GM19351 (cell line): Measurements from ENCODE around the gene FLT3.
"Not testable (repeated sequence)": the region's sequence is repeated elsewhere in the genome, so short reads cannot be mapped to it uniquely, and the experiment has no call there.

Experiments
- ATAC-seq: cut with Tn5 transposase; IDR thresholded peaks from one replicate; pipeline ENCODE4 v1.9.1; 2021; ENCODE audit warnings: mild to moderate bottlenecking, moderate library complexity; ENCODE audit not compliant: unreplicated experiment

FLT3 gene

DNA sequence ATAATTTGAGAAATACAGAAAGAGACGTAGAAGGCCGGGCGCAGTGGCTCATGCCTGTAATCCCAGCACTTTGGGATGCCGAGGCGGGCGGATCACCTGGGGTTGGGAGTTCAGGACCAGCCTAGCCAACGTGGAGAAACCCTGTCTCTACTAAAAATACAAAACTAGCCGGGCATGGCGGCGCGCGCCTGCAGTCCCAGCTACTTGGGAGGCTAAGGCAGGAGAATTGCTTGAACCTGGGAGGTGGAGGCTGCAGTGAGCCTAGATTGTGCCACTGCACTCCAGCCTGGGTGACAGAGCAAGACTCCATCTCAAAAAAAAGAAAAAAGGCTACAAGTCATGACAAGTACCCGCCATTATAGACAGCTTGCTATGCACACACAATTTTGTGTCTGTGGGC is 95.4 kb downstream of the FLT3 start:
- not testable (repeated sequence) for ATAC-seq

DNA sequence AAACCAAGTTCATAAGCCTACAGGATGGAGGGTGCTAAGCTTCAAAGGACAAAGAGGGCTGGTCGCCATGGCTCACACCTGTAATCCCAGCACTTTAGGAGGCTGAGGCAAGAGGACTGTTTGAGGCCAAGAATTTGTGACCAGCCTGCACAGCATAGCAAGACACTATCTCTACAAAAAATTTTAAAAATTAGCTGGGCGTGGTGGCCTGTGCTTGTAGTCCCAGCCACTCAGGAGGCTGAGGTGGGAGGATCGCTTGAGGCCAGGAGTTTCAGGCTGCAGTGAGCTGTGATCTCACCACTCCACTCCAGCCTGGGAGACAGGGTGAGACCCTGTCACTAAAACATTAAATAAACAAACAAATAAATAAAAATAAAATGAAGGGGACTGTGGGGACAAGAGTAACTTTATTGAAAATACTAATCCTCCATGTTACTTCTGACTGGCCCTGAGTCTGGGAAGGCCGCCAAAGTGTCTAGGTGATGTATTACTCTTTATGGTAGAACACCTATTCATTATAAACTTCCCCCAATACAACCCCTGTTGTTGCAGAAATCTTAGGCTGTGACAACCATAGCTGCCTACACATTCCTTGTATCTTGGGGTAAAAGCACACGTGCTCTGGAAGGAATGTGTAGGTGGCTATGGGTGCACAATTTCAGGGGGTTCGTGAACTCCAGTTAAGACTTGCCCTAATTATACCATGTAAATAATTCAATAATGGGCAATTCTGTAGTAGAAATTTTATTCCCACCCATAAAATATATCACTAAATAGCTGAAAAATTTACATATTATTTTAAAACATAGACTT is 97.3 kb downstream of the FLT3 start:
- ATAC-seq = no peak

DNA sequence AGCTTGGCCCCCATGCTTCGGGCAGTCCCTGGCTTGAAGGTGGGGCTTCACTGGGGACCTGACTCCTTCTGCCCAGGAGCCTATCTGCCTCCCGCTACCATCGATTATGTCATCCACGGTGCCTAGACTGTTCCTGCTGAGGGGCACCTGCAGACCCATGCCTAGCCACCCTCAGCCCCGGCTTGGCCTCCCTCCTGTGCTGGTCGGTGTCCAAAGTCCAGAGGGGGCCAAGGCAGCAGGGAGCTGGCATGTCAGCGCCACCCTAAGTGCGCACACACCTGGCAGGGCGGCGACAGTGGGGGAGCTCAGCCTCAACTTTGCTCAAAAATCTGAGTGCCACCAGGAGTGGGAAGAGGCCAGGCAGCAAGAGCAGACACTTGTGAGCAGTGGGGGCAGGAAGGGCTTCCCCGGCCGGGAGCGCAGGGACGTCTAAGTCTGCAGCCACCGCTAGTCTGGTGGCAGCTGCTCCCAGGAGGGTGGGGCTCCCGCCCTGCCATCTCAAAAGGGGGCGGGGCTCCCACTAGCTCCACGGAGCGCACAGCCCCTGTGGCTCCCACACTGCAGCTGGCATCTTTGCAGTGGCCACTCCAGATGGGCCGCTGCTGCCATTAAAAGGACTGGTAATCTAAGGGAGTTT is 98.4 kb downstream of the FLT3 start:
- no peak for ATAC-seq

DNA sequence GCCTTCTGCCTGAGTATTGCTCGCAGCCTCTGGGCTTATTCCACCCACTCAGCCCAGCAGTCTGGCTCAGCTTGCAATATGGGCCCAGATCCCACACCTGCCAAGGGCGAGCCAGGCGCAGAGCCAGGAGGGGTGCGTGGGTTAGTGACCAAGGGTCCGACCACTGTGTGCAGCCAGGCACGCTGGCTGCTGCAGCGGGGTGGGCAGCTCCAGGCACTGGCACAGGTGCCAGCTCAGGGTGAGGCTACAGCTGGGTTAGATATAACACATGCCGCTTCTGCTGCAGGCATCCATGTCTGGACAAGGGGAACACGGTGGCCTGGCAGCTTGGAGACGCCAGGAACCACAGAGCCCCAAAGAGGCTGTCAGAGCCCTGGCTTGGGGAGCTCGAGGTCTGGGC is 99.3 kb downstream of the FLT3 start:
- no peak for ATAC-seq

DNA sequence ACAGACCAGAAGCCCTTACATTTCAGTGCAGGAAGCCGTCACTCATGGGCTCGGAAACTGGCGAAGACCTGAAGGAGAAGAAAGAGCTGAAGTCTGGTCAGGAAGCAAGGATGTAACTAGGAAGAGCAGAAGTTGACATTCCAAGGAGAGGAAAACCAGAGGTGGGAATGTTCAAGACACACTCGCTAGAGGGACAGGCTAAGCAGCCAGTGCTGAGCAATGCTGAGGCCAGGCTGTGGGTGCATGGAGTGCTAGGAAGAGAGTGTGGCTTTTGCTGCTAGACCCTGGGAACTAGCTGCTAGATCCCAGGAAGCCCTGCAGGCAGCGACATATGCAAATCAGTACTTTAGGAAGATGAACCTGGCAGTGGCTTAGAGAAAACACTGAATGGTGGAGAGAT is 99.8 kb downstream of the FLT3 start:
- ATAC-seq = no peak

DNA sequence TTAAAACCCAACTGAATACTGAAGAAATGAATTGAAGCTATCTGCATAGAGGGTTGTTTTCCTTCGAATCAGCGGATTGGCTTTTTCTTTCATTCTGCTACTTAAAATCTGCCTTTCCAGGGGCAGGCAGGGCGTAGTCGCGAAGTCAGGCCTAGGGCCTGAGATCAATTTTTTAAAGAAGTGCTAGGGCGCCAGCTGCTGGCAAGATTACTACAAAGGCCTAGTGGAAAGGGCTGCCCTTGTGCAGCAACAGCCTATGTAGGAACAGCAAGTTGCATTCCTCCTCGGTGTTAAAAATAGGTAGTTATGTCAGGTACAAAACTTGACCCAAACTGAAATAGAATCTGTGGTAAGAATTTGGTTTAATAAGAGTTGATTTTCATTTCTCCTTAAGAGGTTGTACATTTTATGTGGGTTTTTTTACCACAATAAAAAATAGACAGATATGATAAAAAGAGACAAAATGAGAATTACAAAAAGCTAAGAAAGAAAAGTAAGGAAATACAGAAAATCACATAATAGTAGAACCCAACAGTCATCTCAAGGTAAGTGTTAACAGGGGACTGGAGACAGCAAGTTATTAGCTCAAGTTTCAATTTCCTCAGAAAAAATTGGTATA is 102.4 kb downstream of the FLT3 start:
- no peak for ATAC-seq

DNA sequence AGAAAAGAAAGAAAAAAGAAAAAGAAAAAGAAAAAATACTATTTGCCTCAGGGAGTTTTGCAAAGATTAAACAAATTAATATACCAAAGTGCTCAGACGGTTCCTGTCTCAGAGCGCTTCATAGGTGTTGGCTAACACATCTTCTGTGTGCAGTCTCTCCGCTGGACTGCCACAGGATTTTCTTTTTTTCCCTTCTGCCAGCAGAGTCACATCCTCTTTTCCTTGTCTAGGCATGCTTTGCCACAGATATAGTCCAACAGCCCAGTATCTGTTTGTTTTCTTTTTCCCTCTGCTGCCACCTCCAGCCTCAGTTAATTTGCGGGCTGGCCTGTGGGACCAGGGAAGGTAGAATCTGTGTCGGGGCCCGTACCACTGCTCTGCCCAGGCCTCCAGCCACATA is 108.5 kb downstream of the FLT3 start:
- ATAC-seq = no peak

DNA sequence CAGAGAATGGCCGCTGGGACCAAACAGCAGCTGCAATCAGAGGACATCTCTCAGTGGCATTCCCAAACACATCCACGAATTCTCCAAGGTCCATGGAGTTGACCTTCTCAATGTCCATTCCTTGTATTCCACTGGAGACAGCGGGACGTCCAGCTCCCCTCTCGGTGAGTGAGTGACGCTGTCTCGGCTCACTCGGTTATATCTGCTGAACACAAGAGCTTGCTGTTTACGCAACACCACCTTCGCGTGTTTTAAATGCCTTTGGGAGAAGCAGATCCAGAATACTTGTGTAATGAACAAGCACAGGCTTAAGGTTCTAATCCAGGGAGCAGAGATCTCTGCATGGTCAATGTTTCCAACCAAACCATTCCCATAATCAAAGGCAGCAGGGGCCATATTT is 111.9 kb downstream of the FLT3 start, which contains the start of gene URAD:
Gene URAD (minus strand): TSS at position 174 of the 400 bp plus-strand sequence. CDS start 56 bp downstream, at position 118.
- ATAC-seq = no peak

DNA sequence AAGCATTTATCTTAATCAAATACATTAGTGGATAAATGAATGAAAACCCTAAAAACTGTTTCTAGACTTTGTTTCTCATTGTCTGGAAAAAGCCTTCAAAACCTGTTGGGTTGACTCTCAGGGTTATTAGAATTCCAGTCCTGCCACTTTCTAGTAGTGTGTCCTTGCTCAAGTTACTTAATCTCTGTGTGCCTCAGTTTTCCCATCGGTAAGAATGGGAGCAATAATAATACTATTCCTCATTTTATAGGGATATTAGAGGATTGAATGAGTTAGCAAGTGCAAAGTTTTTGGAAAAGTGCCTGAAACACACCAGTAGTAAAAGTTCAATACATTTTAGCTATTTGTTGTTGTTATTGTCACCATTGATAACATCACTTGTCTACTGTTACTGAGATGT is 114.8 kb downstream of the FLT3 start:
- no peak for ATAC-seq

DNA sequence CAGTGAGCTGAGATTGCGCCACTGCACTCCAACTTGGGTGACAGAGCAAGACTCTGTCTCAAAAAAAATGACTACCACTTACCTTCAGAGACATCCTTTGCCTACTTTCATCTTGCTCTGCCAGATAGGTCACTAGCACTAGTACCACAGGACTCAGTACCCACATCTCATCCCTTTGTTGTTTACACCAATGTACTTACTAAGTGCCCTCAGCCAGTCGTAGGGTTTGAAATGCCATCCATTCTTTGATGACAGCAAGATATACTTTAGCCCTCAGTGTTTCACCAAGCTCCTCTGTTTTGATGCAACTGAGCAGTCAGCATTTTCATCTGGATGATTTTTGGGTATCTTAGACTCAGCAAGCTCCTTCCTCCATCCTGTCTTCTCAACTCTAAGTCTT is 118.0 kb downstream of the FLT3 start:
- ATAC-seq = no peak

DNA sequence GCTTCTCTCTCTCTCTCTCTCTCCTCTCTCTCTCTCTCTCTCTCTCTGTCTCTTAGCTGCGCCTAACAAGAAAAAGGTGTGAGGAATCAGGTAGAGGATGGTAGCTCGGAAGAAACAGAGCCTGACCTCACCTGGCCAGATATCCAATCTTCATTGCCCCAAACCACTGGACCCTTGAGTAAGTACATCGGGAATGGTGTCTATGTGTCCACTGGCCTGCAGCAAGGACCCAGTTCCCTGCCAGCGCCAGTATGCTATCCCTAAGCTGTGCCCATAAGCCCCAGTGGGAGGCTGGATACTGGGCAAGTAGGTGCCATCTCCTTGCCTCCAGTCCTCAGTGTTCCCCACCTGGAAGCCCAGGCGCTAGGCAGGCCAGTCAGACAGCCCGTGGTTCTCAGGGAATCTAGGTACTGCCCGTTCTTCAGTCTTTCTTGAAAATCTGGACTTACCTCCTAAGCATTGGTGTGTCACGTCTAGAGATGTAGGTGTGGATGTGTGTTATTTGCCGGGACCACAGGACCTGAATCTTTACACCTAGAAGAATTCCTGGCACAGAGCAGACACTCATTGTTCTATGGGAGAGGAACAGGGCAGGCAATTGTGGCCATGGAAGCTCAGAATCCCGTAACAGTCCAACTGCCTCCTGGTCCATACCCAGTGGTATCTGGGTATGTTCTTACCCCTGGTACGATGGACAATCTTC is 119.2 kb downstream of the FLT3 start:
- ATAC-seq = no peak

DNA sequence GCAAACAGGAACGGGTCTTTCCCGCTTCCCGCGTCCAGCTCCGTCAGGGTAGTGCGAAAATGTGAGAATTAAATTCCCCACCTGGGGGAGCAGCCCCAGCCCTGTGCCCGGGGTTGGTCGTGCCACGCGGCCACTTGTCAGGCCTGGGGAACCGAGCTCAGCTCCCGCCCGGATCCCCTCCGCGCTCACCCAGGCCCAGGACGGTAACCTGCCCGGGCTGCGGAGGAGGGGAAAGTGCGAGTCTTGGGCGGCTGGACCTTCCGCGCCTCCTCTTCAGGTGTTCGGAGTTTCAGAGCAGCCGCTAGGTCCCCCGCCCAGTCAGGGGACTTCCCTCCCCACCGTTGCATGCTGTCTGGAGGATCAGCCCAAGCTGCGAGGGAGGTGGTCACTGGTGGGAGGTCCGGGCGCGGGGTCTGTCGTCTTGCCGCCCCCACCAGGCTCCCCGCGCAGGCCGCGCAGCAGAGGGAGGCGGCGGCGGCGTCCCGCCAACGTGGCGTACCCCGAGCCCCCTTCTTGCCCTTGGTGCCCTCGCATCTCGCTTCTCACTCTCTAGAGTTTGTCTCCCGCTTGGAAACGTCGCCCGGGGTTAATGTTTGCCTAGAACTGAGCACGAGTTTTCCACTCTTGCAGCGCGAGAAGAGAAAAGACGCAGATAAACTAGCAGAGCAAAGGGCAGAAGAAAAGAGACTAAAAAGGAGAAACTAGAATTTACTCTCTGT is 119.9 kb downstream of the FLT3 start:
- no peak for ATAC-seq

DNA sequence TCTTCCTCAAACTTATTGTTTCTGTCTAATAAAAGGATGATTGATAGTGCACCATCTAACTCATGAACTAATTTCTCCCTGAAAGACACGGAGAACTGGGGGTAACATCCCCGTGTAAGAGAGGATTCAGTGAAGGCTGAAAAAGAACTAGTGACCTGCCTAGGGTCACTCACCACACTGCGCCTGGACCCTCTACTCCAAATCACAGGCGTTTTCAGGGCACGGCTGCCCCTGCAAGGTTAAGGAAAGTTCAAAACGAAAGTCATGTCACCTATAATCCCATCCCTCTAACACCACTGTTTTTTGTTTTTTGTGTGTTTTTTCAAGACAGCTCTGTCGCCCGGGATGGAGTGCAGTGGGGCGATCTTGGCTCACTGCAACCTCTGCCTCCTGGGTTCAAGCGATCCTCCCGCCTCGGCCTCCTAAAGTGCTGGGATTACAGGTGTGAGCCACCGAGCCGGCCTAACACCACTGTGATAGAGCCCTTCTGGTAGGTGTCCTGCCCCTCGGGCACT is 120.6 kb downstream of the FLT3 start:
- no peak for ATAC-seq

DNA sequence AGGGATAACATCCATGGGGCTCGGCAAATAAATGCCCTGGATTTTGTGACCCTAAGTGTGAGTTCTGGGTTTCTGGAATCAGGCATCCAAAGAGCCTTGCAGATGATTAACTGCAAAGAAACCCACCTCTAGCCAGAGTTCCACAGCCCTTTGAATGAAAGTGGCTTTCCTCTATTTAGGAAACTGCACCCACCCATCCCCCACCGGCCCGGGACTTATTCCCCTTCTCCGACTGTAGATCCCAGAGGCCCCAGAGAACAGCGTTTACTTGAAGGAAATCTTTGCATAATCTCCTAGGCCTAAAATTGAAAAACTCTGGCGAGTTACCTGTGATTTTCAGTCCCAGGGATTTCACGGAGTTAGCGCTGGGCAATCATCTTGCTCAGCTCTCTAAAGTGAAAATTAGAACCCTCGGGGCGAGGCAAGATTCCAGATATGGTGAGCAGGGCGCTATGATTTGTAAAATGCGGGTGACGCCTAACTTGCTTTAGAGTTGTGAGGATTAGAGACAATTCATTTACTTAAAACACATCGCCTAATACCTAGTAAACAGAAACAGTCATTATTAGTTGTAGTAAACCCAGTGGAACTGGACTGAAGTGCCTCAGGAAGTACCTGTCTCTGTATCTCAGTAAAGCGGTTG is 121.3 kb downstream of the FLT3 start:
- ATAC-seq = no peak

DNA sequence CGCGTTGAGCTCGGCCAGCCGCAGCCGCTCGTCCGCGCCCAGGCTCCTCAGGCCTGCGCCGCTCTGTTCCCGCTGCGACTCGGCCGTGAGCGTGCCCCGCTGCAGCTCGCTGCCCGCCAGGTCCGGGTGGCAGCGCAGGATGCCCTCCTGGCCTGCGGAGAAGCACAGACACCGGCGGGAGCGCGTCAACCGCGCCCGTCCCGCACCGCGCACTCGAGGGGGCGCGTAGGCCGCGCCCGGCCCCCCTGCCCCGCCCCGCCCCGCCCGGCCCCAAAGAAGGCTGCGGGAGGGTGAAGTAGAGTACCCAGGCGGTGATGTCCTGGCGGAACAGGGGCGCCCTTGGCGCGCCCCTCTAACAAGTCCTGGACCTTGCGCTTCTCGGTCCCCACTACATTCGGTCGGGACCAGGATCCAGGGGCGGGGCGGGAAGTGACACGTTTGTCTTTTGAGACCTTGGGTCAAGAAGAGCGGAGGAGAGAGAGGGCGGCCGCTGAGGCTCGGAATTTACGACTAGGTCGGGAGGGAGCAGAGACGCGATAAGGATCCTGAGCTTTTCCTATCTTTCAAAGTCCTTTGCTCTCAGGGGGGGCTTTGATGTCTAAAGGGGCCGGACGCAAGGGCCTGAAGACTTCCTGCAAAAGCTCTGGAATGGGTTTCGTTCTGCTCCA is 121.9 kb downstream of the FLT3 start:
- ATAC-seq = no peak

DNA sequence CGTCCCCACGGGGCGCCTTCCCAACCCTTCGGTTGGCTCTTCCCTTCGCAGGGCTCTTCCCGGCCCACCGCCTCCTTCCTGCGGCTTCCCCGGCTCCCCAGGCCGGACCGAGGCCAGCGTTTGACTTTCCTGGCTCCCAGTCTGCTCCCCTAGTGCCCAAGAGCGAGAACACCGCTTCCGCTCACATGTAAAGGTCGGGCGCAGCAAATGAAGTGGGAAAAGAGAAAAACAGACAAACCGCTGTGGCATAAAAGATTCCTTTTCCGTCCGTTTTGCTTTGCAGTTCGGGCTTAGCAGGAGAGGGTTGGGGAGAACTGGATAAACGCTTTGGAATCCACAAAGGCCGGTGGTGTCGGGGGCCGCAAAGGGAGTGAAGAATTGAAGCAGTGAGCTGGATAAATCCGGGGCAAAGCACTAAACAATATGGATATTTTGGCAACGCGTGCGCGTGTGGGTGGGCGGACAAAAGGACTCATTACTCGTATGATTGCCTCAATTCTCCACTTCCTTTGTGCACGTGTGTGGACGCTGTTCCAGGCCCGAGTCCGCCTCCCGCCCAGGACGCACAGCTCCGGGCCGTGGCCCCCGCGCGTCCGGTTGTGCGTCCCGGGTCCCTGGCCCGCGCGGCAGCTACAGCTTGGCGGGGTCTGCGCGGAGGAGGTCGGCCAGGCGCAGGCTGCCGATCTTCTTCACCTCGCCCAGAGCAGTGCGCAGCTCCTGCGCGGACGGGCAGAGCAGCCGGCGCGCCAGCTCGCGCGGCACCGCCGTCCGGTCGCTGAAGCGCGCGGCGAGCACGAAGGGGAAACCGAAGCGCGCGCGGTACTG is 122.7 kb downstream of the FLT3 start:
- no peak for ATAC-seq

DNA sequence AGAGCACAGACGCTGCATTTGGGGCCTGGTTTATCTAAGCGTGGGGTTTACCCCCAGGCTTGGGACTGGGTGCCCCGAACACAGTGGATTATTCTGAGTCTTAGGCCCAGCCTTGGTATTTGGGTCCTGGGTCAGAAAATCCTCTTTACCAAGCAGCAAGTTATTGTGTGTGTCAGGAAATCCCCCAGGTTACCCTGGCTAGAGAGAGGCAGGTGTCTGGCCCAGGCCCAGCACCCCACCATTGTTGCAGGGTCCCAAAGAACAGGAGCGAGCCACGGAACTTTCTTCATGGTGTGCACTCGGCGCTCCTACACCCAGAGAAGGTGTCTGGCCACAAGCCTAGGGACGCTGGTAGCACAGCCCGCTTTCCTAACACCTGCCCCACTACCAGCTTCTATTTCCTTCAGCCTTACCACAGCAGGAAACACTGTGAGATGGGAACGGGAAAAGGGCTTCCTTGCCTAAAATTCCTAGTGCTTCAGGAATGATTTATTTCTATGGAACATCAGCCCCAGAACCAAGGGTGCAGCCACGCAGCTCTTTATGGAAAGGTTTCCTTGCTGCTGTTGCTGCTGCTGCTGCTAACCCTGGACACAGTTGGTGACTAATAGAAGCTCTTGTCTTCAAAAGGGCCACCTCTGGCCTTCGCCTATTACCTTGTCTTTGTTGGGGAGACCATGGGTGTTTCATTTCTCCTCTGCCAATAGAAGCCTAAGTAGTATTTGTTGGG is 123.8 kb downstream of the FLT3 start:
- no peak for ATAC-seq
